Adrenal gland (tissue), 5 donors: ENCODE data around the gene PCDHA10.

Source experiments
- CTCF ChIP-seq, 6 experiments: fragments of 450-650 bp in 4 of 6; fragments of 200-600 bp in 2 of 6; sonication (generic) in 1 of 6; IDR thresholded peaks; 1 replicate in 5 of 6; 2 replicates in 1 of 6; pipeline versions ENCODE4 v1.5.1 to v1.8.0; 2016 to 2021; ENCODE audit warnings: antibody characterized with exemption in 6 of 6, mild to moderate bottlenecking in 2 of 6, moderate library complexity in 1 of 6
- POLR2A ChIP-seq, 2 donors: fragments of 450-650 bp; IDR thresholded peaks; one replicate each; pipeline ENCODE4 v1.6.1; 2017; ENCODE audit warnings: antibody characterized with exemption in 2 of 2, mild to moderate bottlenecking in 2 of 2, moderate library complexity in 1 of 2
- donor health status: DM: no; HTN: no; CAD: no.

GRCh38 chr5:140883373-140883772 lies 27.7 kb downstream of the PCDHA10 start:
- TF ChIP-seq CTCF (IDR thresholded peaks at IDR 0.05) (no peak), POLR2A (IDR thresholded peaks at IDR 0.05) (no peak)
